Osteocyte (in vitro differentiated cells): ENCODE results near the gene LIPK. TPM values are rescaled to one million over a fixed set of nuclear protein-coding genes. Genes with fewer than 3 reads are reported as not detected.

Experiments
- DNase-seq: peaks from one replicate; pipeline ENCODE4 v3.0.0; 2021; ENCODE audit warnings: mixed read lengths; ENCODE audit not compliant: unreplicated experiment; ENCODE audit errors: extremely low spot score
- H3K27ac Mint-ChIP-seq: one replicate; pipeline ENCODE4 v1.8.0; 2021; ENCODE audit warnings: mild to moderate bottlenecking, mixed read lengths; ENCODE audit not compliant: unreplicated experiment
- H3K27me3 Mint-ChIP-seq: one replicate; pipeline ENCODE4 v1.8.0; 2021; ENCODE audit warnings: mixed read lengths; ENCODE audit not compliant: unreplicated experiment
- H3K36me3 Mint-ChIP-seq: one replicate; pipeline ENCODE4 v1.8.0; 2021; ENCODE audit warnings: mixed read lengths; ENCODE audit not compliant: unreplicated experiment
- H3K4me1 Mint-ChIP-seq: one replicate; pipeline ENCODE4 v1.8.0; 2021; ENCODE audit warnings: mixed read lengths; ENCODE audit not compliant: unreplicated experiment
- H3K4me3 Mint-ChIP-seq: one replicate; pipeline ENCODE4 v1.8.0; 2021; ENCODE audit warnings: mild to moderate bottlenecking, moderate library complexity, mixed read lengths; ENCODE audit not compliant: unreplicated experiment
- H3K9me3 Mint-ChIP-seq: one replicate; pipeline ENCODE4 v1.8.0; 2021; ENCODE audit warnings: mixed read lengths; ENCODE audit not compliant: unreplicated experiment
- long read RNA-seq: library from polyadenylated mRNA; unstranded; transcript quantifications from one replicate; pipeline ENCODE4 v2.0.0, GENCODE V29; 2021
- total RNA-seq: library from RNA; stranded (reverse); gene quantifications from 2 replicates; pipeline ENCODE4 v1.2.1, GENCODE V29; 2021
- TF ChIP-seq, protein P1 (sequence below): fragments of 200-600 bp; sonication (generic); IDR thresholded peaks from 2 replicates; pipeline ENCODE4 v1.5.0; 2021; ENCODE audit warnings: antibody characterized with exemption, mild to moderate bottlenecking, moderate library complexity

LIPK gene, protein sequence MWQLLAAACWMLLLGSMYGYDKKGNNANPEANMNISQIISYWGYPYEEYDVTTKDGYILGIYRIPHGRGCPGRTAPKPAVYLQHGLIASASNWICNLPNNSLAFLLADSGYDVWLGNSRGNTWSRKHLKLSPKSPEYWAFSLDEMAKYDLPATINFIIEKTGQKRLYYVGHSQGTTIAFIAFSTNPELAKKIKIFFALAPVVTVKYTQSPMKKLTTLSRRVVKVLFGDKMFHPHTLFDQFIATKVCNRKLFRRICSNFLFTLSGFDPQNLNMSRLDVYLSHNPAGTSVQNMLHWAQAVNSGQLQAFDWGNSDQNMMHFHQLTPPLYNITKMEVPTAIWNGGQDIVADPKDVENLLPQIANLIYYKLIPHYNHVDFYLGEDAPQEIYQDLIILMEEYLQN
- total RNA-seq = not detected in 2 replicates
- long read RNA-seq = 0 reads

DNA sequence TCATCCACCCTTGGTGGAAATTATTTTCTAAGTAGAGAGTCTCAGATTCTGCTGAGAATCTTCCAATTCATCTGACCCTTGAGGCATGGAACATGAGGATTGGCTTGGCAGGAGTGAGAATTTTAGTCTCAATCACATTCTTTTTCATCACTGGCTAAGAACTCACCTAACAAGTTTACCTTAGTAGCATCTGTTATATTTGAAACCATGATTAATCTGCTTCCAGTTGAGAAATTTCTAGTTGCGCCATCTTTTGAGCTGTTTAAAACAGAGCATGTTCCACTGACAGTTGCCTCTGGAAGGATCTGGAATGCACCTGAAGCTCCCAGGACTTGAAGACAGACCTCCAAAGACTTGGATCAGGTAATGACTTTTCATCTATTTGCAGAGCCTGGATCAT lies at the start of gene LIPK:
Gene LIPK (plus strand): TSS at position 292 of the 400 bp plus-strand sequence. CDS start 18,295 bp downstream, outside the sequence.
- H3K36me3 Mint-ChIP-seq = no peaks in the 10 kb centered on the region
- DNase-seq = no peak
- H3K27ac Mint-ChIP-seq = no peak within 1 kb of the TSS
- TF ChIP-seq, protein P1, sequence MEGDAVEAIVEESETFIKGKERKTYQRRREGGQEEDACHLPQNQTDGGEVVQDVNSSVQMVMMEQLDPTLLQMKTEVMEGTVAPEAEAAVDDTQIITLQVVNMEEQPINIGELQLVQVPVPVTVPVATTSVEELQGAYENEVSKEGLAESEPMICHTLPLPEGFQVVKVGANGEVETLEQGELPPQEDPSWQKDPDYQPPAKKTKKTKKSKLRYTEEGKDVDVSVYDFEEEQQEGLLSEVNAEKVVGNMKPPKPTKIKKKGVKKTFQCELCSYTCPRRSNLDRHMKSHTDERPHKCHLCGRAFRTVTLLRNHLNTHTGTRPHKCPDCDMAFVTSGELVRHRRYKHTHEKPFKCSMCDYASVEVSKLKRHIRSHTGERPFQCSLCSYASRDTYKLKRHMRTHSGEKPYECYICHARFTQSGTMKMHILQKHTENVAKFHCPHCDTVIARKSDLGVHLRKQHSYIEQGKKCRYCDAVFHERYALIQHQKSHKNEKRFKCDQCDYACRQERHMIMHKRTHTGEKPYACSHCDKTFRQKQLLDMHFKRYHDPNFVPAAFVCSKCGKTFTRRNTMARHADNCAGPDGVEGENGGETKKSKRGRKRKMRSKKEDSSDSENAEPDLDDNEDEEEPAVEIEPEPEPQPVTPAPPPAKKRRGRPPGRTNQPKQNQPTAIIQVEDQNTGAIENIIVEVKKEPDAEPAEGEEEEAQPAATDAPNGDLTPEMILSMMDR = no peak
- H3K27me3 Mint-ChIP-seq = peaks cover 5% of the 10 kb centered on the region
- peaks cover 7% of the 10 kb centered on the region for H3K4me1 Mint-ChIP-seq
- H3K4me3 Mint-ChIP-seq = no peak within 1 kb of the TSS
- no peaks in the 10 kb centered on the region for H3K9me3 Mint-ChIP-seq

DNA sequence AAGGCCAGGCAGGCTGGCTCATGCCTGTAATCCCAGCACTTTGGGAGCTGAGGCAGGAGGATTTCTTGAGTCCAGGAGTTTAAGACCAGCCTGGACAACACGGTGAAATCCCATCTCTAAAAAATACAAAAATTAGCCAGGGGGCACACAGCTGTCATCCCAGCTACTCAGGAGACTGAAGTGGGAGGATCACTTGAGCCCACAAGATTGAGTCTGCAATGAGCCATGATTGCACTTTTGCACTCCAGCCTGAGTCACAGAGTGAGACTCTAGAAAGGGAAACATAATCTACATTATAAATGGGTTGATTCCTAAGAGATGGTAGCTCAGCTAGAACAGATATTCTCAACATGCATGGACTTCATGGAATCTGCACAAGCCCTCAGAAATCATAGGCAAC lies 48.1 kb upstream of the LIPK start:
- TF ChIP-seq, protein P1 = no peak
- no peaks in the 10 kb centered on the region for H3K9me3 Mint-ChIP-seq
- no peaks in the 10 kb centered on the region for H3K27me3 Mint-ChIP-seq
- no peak for DNase-seq
- peak overlapping the region; percentile 58 for H3K27ac Mint-ChIP-seq
- H3K4me3 Mint-ChIP-seq = no peak overlapping the region
- no peaks in the 10 kb centered on the region for H3K36me3 Mint-ChIP-seq
- H3K4me1 Mint-ChIP-seq = peaks cover 30% of the 10 kb centered on the region

- no peak for DNase-seq
- Mint-ChIP-seq H3K4me3 (no peak overlapping the region), H3K27me3 (no peaks in the 10 kb centered on the region), H3K9me3 (no peaks in the 10 kb centered on the region), H3K27ac (no peak overlapping the region), H3K4me1 (peaks cover 29% of the 10 kb centered on the region), H3K36me3 (no peaks in the 10 kb centered on the region)
- TF ChIP-seq, protein P1 = no peak
Observed at GRCh38 chr10:88659725-88660597, 46.1 kb upstream of the LIPK start.

DNA sequence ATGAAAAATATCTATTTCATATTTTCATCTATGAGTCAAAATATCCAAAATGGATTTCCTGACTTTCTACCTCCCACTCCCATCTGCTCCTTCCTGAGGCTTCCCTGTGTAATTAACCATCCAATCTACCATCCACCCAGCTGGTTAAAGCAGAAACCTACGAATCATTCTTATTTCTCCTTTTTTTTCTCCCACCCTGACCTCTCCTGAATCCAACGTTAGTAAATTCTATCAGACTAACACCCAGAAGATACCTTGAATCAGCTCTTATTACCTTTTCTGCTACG lies 45.5 kb upstream of the LIPK start:
- H3K27me3 Mint-ChIP-seq = no peaks in the 10 kb centered on the region
- TF ChIP-seq, protein P1 = no peak
- no peaks in the 10 kb centered on the region for H3K9me3 Mint-ChIP-seq
- H3K4me3 Mint-ChIP-seq = no peak overlapping the region
- peak overlapping the region; percentile 6 for H3K27ac Mint-ChIP-seq
- H3K4me1 Mint-ChIP-seq = peaks cover 29% of the 10 kb centered on the region
- no peaks in the 10 kb centered on the region for H3K36me3 Mint-ChIP-seq
- DNase-seq = no peak

- TF ChIP-seq, protein P1 = no peak
- Mint-ChIP-seq H3K9me3 (no peaks in the 10 kb centered on the region), H3K4me1 (peaks cover 29% of the 10 kb centered on the region), H3K27ac (peak overlapping the region; percentile 6), H3K27me3 (no peaks in the 10 kb centered on the region), H3K36me3 (no peaks in the 10 kb centered on the region), H3K4me3 (no peak overlapping the region)
- no peak for DNase-seq
Observed at GRCh38 chr10:88661018-88661417, 45.0 kb upstream of the LIPK start.
